Caco-2 (cell line): ENCODE measurements around the gene GRK7. TPM values are rescaled to one million over a fixed set of nuclear protein-coding genes. Genes with fewer than 3 reads are reported as not detected.

Experiments used
- BruUV-seq: library from RNA; stranded (reverse); fragments of 400-500 nt; replicated peaks from 2 replicates; lab custom pipeline; 2021; lab: Mats Ljungman, UMichigan
- CTCF ChIA-PET: fragments of 300-600 bp; sonication (Branson Sonifier 250); formaldehyde crosslinking; loops from one replicate; lab custom pipeline; 2022; ENCODE audit warnings: antibody characterized with exemption; lab: Charles Lee
- POLR2A ChIA-PET: fragments of 300-600 bp; sonication (Branson Sonifier 250); formaldehyde crosslinking; loops from one replicate; lab custom pipeline; 2022; ENCODE audit warnings: antibody characterized with exemption; lab: Charles Lee
- DNase-seq, 2 experiments: peaks; one replicate each; pipeline versions ENCODE4 v3.0.0 to v3.0.0-alpha.2; 2020 to 2022
- H3K27me3 ChIP-seq: replicated peaks from 2 replicates; pipeline ENCODE4 v1.6.0; 2011; ENCODE audit warnings: low read length; ENCODE audit not compliant: control insufficient read depth, insufficient read depth
- H3K36me3 ChIP-seq: 2 replicates; pipeline ENCODE4 v1.5.1; 2011; ENCODE audit warnings: low read length; ENCODE audit not compliant: control insufficient read depth, insufficient read depth
- H3K4me1 ChIP-seq: fragments of 250-450 bp; sonication (Bioruptor Pico); 2 replicates; pipeline ENCODE4 v1.5.1; 2020; ENCODE audit warnings: mild to moderate bottlenecking
- H3K4me3 ChIP-seq: 2 replicates; pipeline ENCODE4 v1.5.1; 2011; ENCODE audit warnings: low read depth, mild to moderate bottlenecking, control low read depth, low read length
- H3K9me3 ChIP-seq: fragments of 250-450 bp; sonication (Bioruptor Pico); 2 replicates; pipeline ENCODE4 v1.5.1; 2020; ENCODE audit warnings: mild to moderate bottlenecking, moderate library complexity
- H3K27ac Mint-ChIP-seq: one replicate; pipeline ENCODE4 v1.8.0; 2022; ENCODE audit warnings: mixed read lengths; ENCODE audit not compliant: unreplicated experiment
- H3K27me3 Mint-ChIP-seq: one replicate; pipeline ENCODE4 v1.8.0; 2022; ENCODE audit warnings: mixed read lengths; ENCODE audit not compliant: insufficient read depth, unreplicated experiment
- H3K36me3 Mint-ChIP-seq: one replicate; pipeline ENCODE4 v1.8.0; 2022; ENCODE audit warnings: mild to moderate bottlenecking, mixed read lengths; ENCODE audit not compliant: insufficient read depth, unreplicated experiment
- H3K4me1 Mint-ChIP-seq: one replicate; pipeline ENCODE4 v1.8.0; 2022; ENCODE audit warnings: low read depth, mixed read lengths; ENCODE audit not compliant: unreplicated experiment
- H3K4me3 Mint-ChIP-seq: one replicate; pipeline ENCODE4 v1.8.0; 2022; ENCODE audit warnings: mild to moderate bottlenecking, moderate library complexity, mixed read lengths; ENCODE audit not compliant: unreplicated experiment
- H3K9me3 Mint-ChIP-seq: one replicate; pipeline ENCODE4 v1.8.0; 2022; ENCODE audit warnings: mixed read lengths; ENCODE audit not compliant: unreplicated experiment
- CTCF ChIP-seq, 2 experiments: fragments of 200-600 bp in 1 of 2; IDR thresholded peaks; 1 replicate in 1 of 2; 2 replicates in 1 of 2; pipeline versions ENCODE4 v1.5.1 to v1.8.0; 2011 to 2022; ENCODE audit warnings: antibody characterized with exemption in 1 of 2, control low read depth in 1 of 2, inconsistent platforms in 1 of 2, low read depth in 1 of 2, low read length in 1 of 2, mild to moderate bottlenecking in 1 of 2, moderate library complexity in 1 of 2; ENCODE audit not compliant: insufficient read depth in 1 of 2, severe bottlenecking in 1 of 2, unreplicated experiment in 1 of 2
- intact Hi-C: fragments of 100-400 bp; cut with micrococcal nuclease; formaldehyde crosslinking; loops from one replicate; pipeline ENCODE4 v1.10.0; 2022; ENCODE audit not compliant: unreplicated experiment
- total RNA-seq: library from RNA; stranded (reverse); gene quantifications from 2 replicates; pipeline ENCODE4 v1.2.3, GENCODE V29; 2022

The GRK7 gene
- total RNA-seq, 1 experiment from 2014 or later, result not detected

- POLR2A ChIA-PET, result no interaction called here
Observed at GRCh38 chr3:141812084-141812483, 48.9 kb downstream of the GRK7 start.

GRCh38 chr3:141812586-141812985, 49.4 kb downstream of the GRK7 start:
- DNase-seq, result no peak
- Mint-ChIP-seq H3K4me3 (no peak overlapping the region), H3K27ac (no peak overlapping the region), H3K36me3 (no peaks in the 10 kb centered on the region), H3K4me1 (no peaks in the 10 kb centered on the region), H3K9me3 (no peaks in the 10 kb centered on the region), H3K27me3 (no peaks in the 10 kb centered on the region)
- BruUV-seq, result no TSS peak
- intact Hi-C loops, result no loop called here
- CTCF ChIA-PET, result no interaction called here
- Histone ChIP-seq H3K27me3 (peaks cover 1% of the 10 kb centered on the region), H3K4me1 (peaks cover 5% of the 10 kb centered on the region; the same call in 1 of the 2 replicates), H3K9me3 (no peaks in the 10 kb centered on the region), H3K4me3 (no peak overlapping the region), H3K36me3 (no peaks in the 10 kb centered on the region)
- TF ChIP-seq CTCF (IDR thresholded peaks at IDR 0.05; ENCODE audit: insufficient read depth in 1 of 2, low read depth in 1 of 2, low read length in 1 of 2, severe bottlenecking in 1 of 2, unreplicated experiment in 1 of 2), result no peak
- POLR2A ChIA-PET, result no interaction called here

More at GRCh38 chr3:141812084-141812483, 48.9 kb downstream of the GRK7 start:
- no peak for TF ChIP-seq CTCF (IDR thresholded peaks at IDR 0.05; ENCODE audit: insufficient read depth in 1 of 2, low read depth in 1 of 2, low read length in 1 of 2, severe bottlenecking in 1 of 2, unreplicated experiment in 1 of 2)
- no TSS peak for BruUV-seq
- CTCF ChIA-PET, result no interaction called here
- Histone ChIP-seq H3K36me3 (no peaks in the 10 kb centered on the region), H3K4me3 (no peak overlapping the region), H3K27me3 (peaks cover 1% of the 10 kb centered on the region), H3K4me1 (peaks cover 9% of the 10 kb centered on the region; the same call in 1 of the 2 replicates), H3K9me3 (no peaks in the 10 kb centered on the region)
- intact Hi-C loops, result no loop called here
- Mint-ChIP-seq H3K4me3 (no peak overlapping the region), H3K36me3 (no peaks in the 10 kb centered on the region), H3K27ac (no peak overlapping the region), H3K4me1 (no peaks in the 10 kb centered on the region), H3K27me3 (no peaks in the 10 kb centered on the region), H3K9me3 (no peaks in the 10 kb centered on the region)
- no peak for DNase-seq

Other genes with a start within 250 kb of the GRK7 start
- gene RNF7, start 25.1 kb upstream of the GRK7 start, total RNA-seq, result 87.7 and 96.3 TPM in 2 replicates
- gene ATP1B3, start 113.2 kb downstream of the GRK7 start, total RNA-seq, result 155 and 189 TPM in 2 replicates